Measurements from ENCODE around the gene CHEK2.

DNA sequence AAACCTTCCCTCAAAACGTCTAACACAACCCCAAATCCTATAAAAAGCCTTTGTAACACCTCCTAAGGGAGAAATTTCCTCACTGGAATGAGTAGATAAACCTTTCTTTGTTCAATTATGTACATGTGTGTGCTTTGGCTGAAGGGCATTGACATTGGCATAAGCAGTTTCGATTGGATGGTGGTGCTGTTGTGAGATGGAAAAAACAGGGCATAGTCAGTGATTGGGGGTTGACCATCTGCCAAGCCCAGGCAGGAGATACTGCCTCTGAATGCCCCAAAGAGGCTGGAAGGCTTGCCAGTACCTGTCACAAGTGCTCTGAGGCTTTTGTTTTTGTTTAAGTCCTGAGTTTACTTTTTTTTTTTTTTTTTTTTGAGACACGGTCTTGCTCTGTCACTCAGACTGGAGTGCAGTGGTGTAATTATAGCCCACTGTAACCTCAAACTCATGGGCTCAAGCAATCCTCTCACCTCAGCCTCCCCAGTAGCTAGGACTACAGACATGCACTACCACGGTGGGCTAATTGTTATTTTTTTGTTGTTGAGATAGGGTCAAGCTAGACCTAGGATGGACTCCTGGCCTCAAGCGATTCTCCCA lies 29.7 kb upstream of the CHEK2 start:
- no peak for TF ChIP-seq POLR2A (IDR thresholded peaks at IDR 0.05)
- TF ChIP-seq, protein P1, sequence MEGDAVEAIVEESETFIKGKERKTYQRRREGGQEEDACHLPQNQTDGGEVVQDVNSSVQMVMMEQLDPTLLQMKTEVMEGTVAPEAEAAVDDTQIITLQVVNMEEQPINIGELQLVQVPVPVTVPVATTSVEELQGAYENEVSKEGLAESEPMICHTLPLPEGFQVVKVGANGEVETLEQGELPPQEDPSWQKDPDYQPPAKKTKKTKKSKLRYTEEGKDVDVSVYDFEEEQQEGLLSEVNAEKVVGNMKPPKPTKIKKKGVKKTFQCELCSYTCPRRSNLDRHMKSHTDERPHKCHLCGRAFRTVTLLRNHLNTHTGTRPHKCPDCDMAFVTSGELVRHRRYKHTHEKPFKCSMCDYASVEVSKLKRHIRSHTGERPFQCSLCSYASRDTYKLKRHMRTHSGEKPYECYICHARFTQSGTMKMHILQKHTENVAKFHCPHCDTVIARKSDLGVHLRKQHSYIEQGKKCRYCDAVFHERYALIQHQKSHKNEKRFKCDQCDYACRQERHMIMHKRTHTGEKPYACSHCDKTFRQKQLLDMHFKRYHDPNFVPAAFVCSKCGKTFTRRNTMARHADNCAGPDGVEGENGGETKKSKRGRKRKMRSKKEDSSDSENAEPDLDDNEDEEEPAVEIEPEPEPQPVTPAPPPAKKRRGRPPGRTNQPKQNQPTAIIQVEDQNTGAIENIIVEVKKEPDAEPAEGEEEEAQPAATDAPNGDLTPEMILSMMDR (IDR thresholded peaks at IDR 0.05 in 8 of 11, conservative IDR thresholded peaks at IDR 0.05 in 3 of 11) = no peak

All from spleen (tissue), 7 donors.